ENCODE data around the gene AOPEP. TPM values are rescaled to one million over a fixed set of nuclear protein-coding genes. Genes with fewer than 3 reads are reported as not detected.

AOPEP gene
- total and polyA plus RNA-seq, 2 of the 13 experiments (the other 11 are each of a cell fraction or from before 2014, with no cell fraction given) = 22.2 to 41.6 TPM

DNA sequence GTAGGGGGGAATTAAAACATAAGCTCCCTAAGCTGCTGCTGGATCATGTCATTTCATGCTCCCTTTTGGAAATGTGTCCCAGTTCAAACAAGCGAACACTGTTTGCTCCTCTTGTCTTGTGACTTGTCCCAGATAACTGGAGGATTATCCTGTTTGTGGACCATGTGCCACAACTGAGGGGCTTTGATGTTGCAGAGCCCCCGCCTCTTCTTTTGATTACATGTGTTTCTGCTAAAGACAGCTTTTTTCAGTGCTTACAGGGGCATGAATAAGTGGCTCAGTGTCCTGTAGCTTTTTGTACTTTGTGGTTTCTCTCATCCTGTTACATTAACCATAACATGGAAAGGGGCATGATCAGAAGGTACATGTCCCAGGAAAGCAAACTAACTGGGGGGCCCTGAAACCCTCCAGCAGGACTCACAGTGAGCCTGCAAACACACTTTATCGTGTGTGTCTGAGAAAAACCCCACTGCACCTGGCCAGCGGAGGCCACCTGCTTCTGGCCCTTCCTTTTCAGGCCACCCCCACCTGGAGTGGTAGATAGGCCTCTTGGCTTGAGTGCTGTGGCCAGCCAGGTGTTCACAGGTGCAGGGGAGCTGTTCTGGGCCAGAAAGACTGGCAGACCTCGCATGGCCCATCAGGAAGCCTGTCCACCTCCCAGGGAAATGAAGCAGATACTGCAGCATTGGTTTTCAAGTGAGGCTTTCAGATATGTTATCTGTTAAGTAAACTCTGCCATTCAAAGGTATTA lies 305.4 kb downstream of the AOPEP start (continued):
- peak; percentile 75 for TF ChIP-seq SIX4 (CRISPR knock-in tag; IDR thresholded peaks at IDR 0.05)
- no peak for TF ChIP-seq ZNF747 (CRISPR knock-in tag; IDR thresholded peaks at IDR 0.05; ENCODE audit: borderline replicate concordance)
- no peak for TF ChIP-seq SMARCC2 (IDR thresholded peaks at IDR 0.05)
- TF ChIP-seq ZNF615 (CRISPR knock-in tag; IDR thresholded peaks at IDR 0.05; ENCODE audit: borderline replicate concordance) = no peak
- TF ChIP-seq ZNF670 (CRISPR knock-in tag; IDR thresholded peaks at IDR 0.05; ENCODE audit: borderline replicate concordance) = peak; percentile 21; the same call in 1 of the 2 replicates
- TF ChIP-seq EHMT2 (IDR thresholded peaks at IDR 0.05; ENCODE audit: borderline replicate concordance, low read depth, low read length) = no peak
- no peak for TF ChIP-seq CCDC6 (CRISPR knock-in tag; IDR thresholded peaks at IDR 0.05)
- no peak for TF ChIP-seq ZNF773 (CRISPR knock-in tag; IDR thresholded peaks at IDR 0.05; ENCODE audit: borderline replicate concordance)
- TF ChIP-seq, protein P1, sequence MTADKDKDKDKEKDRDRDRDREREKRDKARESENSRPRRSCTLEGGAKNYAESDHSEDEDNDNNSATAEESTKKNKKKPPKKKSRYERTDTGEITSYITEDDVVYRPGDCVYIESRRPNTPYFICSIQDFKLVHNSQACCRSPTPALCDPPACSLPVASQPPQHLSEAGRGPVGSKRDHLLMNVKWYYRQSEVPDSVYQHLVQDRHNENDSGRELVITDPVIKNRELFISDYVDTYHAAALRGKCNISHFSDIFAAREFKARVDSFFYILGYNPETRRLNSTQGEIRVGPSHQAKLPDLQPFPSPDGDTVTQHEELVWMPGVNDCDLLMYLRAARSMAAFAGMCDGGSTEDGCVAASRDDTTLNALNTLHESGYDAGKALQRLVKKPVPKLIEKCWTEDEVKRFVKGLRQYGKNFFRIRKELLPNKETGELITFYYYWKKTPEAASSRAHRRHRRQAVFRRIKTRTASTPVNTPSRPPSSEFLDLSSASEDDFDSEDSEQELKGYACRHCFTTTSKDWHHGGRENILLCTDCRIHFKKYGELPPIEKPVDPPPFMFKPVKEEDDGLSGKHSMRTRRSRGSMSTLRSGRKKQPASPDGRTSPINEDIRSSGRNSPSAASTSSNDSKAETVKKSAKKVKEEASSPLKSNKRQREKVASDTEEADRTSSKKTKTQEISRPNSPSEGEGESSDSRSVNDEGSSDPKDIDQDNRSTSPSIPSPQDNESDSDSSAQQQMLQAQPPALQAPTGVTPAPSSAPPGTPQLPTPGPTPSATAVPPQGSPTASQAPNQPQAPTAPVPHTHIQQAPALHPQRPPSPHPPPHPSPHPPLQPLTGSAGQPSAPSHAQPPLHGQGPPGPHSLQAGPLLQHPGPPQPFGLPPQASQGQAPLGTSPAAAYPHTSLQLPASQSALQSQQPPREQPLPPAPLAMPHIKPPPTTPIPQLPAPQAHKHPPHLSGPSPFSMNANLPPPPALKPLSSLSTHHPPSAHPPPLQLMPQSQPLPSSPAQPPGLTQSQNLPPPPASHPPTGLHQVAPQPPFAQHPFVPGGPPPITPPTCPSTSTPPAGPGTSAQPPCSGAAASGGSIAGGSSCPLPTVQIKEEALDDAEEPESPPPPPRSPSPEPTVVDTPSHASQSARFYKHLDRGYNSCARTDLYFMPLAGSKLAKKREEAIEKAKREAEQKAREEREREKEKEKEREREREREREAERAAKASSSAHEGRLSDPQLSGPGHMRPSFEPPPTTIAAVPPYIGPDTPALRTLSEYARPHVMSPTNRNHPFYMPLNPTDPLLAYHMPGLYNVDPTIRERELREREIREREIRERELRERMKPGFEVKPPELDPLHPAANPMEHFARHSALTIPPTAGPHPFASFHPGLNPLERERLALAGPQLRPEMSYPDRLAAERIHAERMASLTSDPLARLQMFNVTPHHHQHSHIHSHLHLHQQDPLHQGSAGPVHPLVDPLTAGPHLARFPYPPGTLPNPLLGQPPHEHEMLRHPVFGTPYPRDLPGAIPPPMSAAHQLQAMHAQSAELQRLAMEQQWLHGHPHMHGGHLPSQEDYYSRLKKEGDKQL (CRISPR knock-in tag; IDR thresholded peaks at IDR 0.05; ENCODE audit: low read depth) = peak; percentile 74
- peak; percentile 85; the same call in 1 of the 2 replicates for TF ChIP-seq FOXJ3 (CRISPR knock-in tag; IDR thresholded peaks at IDR 0.05; ENCODE audit: borderline replicate concordance)
- TF ChIP-seq ZSCAN9 (CRISPR knock-in tag; IDR thresholded peaks at IDR 0.05; ENCODE audit: borderline replicate concordance) = peak; percentile 27
- no peak for TF ChIP-seq HNRNPUL1 (IDR thresholded peaks at IDR 0.05; ENCODE audit: low read depth, low read length)
- 0 out of 2 replicates have a peak, but pooled peaks have one; percentile 51 for TF ChIP-seq SIN3A (IDR thresholded peaks at IDR 0.05; ENCODE audit: borderline replicate concordance, low read depth, low read length)
- no peak for TF ChIP-seq ZKSCAN1 (IDR thresholded peaks at IDR 0.05; ENCODE audit: low read length)
- no peak for TF ChIP-seq WIZ (CRISPR knock-in tag; IDR thresholded peaks at IDR 0.05)
- TF ChIP-seq, protein P2, sequence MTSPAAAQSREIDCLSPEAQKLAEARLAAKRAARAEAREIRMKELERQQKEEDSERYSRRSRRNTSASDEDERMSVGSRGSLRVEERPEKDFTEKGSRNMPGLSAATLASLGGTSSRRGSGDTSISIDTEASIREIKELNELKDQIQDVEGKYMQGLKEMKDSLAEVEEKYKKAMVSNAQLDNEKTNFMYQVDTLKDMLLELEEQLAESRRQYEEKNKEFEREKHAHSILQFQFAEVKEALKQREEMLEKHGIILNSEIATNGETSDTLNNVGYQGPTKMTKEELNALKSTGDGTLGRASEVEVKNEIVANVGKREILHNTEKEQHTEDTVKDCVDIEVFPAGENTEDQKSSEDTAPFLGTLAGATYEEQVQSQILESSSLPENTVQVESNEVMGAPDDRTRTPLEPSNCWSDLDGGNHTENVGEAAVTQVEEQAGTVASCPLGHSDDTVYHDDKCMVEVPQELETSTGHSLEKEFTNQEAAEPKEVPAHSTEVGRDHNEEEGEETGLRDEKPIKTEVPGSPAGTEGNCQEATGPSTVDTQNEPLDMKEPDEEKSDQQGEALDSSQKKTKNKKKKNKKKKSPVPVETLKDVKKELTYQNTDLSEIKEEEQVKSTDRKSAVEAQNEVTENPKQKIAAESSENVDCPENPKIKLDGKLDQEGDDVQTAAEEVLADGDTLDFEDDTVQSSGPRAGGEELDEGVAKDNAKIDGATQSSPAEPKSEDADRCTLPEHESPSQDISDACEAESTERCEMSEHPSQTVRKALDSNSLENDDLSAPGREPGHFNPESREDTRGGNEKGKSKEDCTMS (CRISPR knock-in tag; conservative IDR thresholded peaks at IDR 0.05) = no peak
- TF ChIP-seq, protein P3, sequence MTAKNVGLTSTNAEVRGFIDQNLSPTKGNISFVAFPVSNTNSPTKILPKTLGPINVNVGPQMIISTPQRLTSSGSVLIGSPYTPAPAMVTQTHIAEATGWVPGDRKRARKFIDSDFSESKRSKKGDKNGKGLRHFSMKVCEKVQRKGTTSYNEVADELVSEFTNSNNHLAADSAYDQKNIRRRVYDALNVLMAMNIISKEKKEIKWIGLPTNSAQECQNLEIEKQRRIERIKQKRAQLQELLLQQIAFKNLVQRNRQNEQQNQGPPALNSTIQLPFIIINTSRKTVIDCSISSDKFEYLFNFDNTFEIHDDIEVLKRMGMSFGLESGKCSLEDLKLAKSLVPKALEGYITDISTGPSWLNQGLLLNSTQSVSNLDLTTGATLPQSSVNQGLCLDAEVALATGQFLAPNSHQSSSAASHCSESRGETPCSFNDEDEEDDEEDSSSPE (CRISPR knock-in tag; IDR thresholded peaks at IDR 0.05) = 0 out of 2 replicates have a peak, but pooled peaks have one; percentile 4
- TF ChIP-seq ZMYM2 (CRISPR knock-in tag; IDR thresholded peaks at IDR 0.05) = 0 out of 2 replicates have a peak, but pooled peaks have one; percentile 58
- TF ChIP-seq, protein P4, sequence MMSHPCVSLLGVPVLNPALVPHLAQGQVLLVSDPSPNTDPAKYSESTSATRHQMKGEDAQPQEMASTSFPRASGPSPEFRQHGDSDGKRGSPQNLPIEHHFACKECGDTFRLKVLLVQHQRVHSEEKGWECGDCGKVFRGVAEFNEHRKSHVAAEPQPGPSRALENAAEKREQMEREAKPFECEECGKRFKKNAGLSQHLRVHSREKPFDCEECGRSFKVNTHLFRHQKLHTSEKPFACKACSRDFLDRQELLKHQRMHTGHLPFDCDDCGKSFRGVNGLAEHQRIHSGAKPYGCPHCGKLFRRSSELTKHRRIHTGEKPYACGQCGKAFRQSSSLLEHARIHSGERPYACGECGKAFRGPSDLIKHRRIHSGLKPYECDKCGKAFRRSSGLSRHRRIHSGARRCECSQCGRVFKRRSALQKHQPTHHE (CRISPR knock-in tag; IDR thresholded peaks at IDR 0.05; ENCODE audit: borderline replicate concordance) = peak; percentile 35; the same call in 1 of the 2 replicates
